AG04450 (cell line): Measurements from ENCODE around the gene ABCA9. TPM values are rescaled to one million over a fixed set of nuclear protein-coding genes. Genes with fewer than 3 reads are reported as not detected.
"Not testable (repeated sequence)": the region's sequence is repeated elsewhere in the genome, so short reads cannot be mapped to it uniquely, and the experiment has no call there.

Source experiments
- CTCF ChIA-PET: fragments of 300-600, 350-600 bp; formaldehyde crosslinking; extraction: SDS; loops from one replicate; lab custom pipeline; 2022; ENCODE audit warnings: antibody characterized with exemption, inconsistent platforms; lab: Charles Lee
- POLR2A ChIA-PET: fragments of 350-600 bp; formaldehyde crosslinking; extraction: SDS; loops from one replicate; lab custom pipeline; 2021; ENCODE audit warnings: antibody characterized with exemption, inconsistent platforms; lab: Yijun Ruan, JAX
- DNase-seq: peaks from one replicate; pipeline ENCODE4 v3.0.0-alpha.2; 2011; ENCODE audit warnings: low read depth, low spot score
- H3K27ac ChIP-seq: one replicate; pipeline ENCODE4 v1.5.1; 2012; ENCODE audit warnings: low read depth, low read length, control low read depth
- H3K27me3 ChIP-seq: one replicate; pipeline ENCODE4 v1.6.0; 2012; ENCODE audit warnings: low read length; ENCODE audit not compliant: control insufficient read depth, insufficient read depth
- H3K4me3 ChIP-seq: 2 replicates; pipeline ENCODE4 v1.5.1; 2011; ENCODE audit warnings: mild to moderate bottlenecking, low read depth, low read length, control low read depth
- H3K9me3 ChIP-seq: 2 replicates; pipeline ENCODE4 v1.5.1; 2012; ENCODE audit warnings: low read length; ENCODE audit not compliant: control insufficient read depth, insufficient read depth
- polyA plus RNA-seq: library from polyadenylated mRNA; depleted of rRNA; stranded (reverse); fragments of >200 nt; gene quantifications from 2 replicates; pipeline ENCODE4 v1.2.3, GENCODE V29; 2011
- TF ChIP-seq, protein P1 (sequence below): IDR thresholded peaks from 2 replicates; pipeline ENCODE4 v1.5.1; 2011; ENCODE audit warnings: low read depth, low read length, control low read depth, inconsistent platforms

ABCA9 gene
- polyA plus RNA-seq, 1 experiment: 0.10 TPM

DNA sequence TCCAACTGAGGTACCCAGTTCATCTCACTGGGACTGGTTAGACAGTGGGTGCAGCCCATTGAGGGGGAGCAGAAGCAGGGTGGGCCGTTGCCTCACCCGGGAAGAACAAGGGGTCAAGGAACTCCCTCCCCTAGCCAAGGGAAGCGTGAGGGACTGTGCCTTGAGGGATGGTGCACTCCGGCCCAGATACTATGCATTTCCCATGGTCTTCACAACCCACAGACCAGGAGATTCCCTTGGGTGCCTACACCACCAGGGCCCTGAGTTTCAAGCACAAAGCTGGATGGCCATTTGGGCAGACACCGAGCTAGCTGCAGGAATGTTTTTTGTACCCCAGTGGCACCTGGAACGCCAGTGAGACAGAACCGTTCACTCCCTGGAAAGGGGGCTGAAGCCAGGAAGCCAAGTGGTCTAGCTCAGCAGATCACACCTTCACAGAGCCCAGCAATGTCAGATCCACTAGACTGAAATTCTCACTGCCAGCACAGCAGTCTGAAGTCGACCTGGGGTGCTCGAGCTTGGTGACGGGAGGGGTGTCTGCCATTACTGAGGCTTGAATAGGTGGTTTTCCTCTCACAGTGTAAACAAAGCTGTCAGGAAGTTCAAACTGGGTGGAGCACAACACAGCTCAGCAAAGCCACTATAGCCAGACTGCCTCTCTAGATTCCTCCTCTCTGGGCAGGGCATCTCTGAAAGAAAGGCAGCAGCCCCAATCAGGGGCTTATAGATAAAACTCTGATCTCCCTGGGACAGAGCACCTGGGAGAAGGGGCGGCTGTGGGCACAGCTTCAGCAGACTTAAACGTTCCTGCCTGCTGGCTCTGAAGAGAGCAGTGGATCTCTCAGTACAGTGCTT is 9.9 kb upstream of the ABCA9 start:
- H3K27me3 ChIP-seq, CTCF ChIA-PET, POLR2A ChIA-PET, H3K4me3 ChIP-seq, H3K27ac ChIP-seq, H3K9me3 ChIP-seq, DNase-seq: not testable (repeated sequence)

DNA sequence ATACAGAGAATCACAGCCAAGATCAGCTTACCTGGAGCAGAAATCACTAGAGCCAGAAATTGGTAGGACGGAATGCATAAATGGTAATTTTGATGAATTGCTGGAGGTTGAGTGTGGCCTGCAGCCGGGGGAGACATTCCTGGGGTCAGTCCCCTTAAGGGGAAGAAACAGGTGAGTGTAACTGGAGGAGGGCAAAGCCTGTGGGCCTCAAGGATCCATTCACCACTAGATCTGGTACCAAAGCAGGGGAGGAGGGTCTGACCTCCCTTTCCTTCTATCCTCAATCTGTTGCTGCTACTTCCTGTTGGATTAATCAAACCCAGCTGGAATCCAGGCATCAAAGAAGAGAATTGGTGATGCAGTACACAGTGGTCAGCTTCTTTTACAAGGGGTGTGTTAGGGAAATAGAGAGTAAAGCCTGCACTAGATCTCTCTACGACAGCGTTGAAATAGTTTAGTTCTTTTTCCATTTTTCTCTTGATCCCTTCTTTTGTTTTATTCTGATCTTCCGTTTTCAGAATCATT is 8.6 kb upstream of the ABCA9 start:
- ChIA-PET POLR2A (no interaction called here), CTCF (no interaction called here)
- no peak overlapping the region for H3K4me3 ChIP-seq
- H3K27me3 ChIP-seq: no peaks in the 10 kb centered on the region
- no peak overlapping the region for H3K27ac ChIP-seq
- DNase-seq: no peak
- TF ChIP-seq, protein P1, sequence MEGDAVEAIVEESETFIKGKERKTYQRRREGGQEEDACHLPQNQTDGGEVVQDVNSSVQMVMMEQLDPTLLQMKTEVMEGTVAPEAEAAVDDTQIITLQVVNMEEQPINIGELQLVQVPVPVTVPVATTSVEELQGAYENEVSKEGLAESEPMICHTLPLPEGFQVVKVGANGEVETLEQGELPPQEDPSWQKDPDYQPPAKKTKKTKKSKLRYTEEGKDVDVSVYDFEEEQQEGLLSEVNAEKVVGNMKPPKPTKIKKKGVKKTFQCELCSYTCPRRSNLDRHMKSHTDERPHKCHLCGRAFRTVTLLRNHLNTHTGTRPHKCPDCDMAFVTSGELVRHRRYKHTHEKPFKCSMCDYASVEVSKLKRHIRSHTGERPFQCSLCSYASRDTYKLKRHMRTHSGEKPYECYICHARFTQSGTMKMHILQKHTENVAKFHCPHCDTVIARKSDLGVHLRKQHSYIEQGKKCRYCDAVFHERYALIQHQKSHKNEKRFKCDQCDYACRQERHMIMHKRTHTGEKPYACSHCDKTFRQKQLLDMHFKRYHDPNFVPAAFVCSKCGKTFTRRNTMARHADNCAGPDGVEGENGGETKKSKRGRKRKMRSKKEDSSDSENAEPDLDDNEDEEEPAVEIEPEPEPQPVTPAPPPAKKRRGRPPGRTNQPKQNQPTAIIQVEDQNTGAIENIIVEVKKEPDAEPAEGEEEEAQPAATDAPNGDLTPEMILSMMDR: no peak
- no peaks in the 10 kb centered on the region for H3K9me3 ChIP-seq

GRCh38 chr17:69067274-69068047 is 6.7 kb upstream of the ABCA9 start:
- no peak for DNase-seq
- ChIA-PET CTCF (no interaction called here), POLR2A (no interaction called here)
- TF ChIP-seq, protein P1: peak; percentile 6; the same call in 1 of the 2 replicates
- H3K27ac ChIP-seq: no peak overlapping the region
- no peaks in the 10 kb centered on the region for H3K27me3 ChIP-seq
- no peak overlapping the region for H3K4me3 ChIP-seq
- no peaks in the 10 kb centered on the region for H3K9me3 ChIP-seq

- ChIA-PET POLR2A (no interaction called here), CTCF (no interaction called here)
- no peak for DNase-seq
- Histone ChIP-seq H3K27ac (no peak overlapping the region), H3K4me3 (no peak overlapping the region), H3K9me3 (no peaks in the 10 kb centered on the region), H3K27me3 (no peaks in the 10 kb centered on the region)
- TF ChIP-seq, protein P1: no peak
Measured at GRCh38 chr17:69066482-69066881, 5.8 kb upstream of the ABCA9 start.

GRCh38 chr17:69065113-69065512 is 4.4 kb upstream of the ABCA9 start:
- no peak for DNase-seq
- no peaks in the 10 kb centered on the region for H3K27me3 ChIP-seq
- H3K4me3 ChIP-seq: no peak overlapping the region
- TF ChIP-seq, protein P1: no peak
- ChIA-PET CTCF (interaction anchor here (1.5 kb wide), 1 partner anchor 293 kb away, joined by 3 read pairs; no protein-coding TSS in a partner anchor), POLR2A (no interaction called here)
- H3K27ac ChIP-seq: no peak overlapping the region
- H3K9me3 ChIP-seq: no peaks in the 10 kb centered on the region
